Inflammatory macrophage treated with lipopolysaccharide for 4 hours (primary cell): ENCODE measurements around the gene COG2.
"Not testable (repeated sequence)": the region's sequence is repeated elsewhere in the genome, so short reads cannot be mapped to it uniquely, and the experiment has no call there.

ENCODE experiments used
- DNase-seq: peaks from one replicate; pipeline ENCODE4 v3.0.0-alpha.2; 2020

Gene COG2

GRCh38 chr1:230629511-230629910, 12.8 kb upstream of the COG2 start:
- no peak for DNase-seq

GRCh38 chr1:230631477-230631876, 10.8 kb upstream of the COG2 start:
- DNase-seq, result no peak

- peak; percentile 35 for DNase-seq
Measured at GRCh38 chr1:230632273-230632873, 9.9 kb upstream of the COG2 start.

GRCh38 chr1:230633469-230633868, 8.8 kb upstream of the COG2 start:
- DNase-seq, result no peak

GRCh38 chr1:230634384-230634783, 7.9 kb upstream of the COG2 start:
- DNase-seq, result no peak

GRCh38 chr1:230636575-230637148, 5.6 kb upstream of the COG2 start:
- peak; percentile 41 for DNase-seq

- DNase-seq, result no peak
Measured at GRCh38 chr1:230639714-230640209, 2.5 kb upstream of the COG2 start.

GRCh38 chr1:230641346-230641745, 935 bp upstream of the COG2 start:
- peak; percentile 16 for DNase-seq

- DNase-seq, result no peak
Measured at GRCh38 chr1:230641900-230642262, 400 bp upstream of the COG2 start.

- peak; percentile 21 for DNase-seq
Measured at GRCh38 chr1:230643908-230644307, 1.6 kb downstream of the COG2 start.

- DNase-seq, result no peak
Measured at GRCh38 chr1:230646710-230647302, 4.5 kb downstream of the COG2 start.

- no peak for DNase-seq
Measured at GRCh38 chr1:230647321-230647720, 5.0 kb downstream of the COG2 start.

GRCh38 chr1:230648114-230648513, 5.8 kb downstream of the COG2 start:
- no peak for DNase-seq

GRCh38 chr1:230650300-230650699, 8.0 kb downstream of the COG2 start:
- DNase-seq, result no peak

- DNase-seq, result no peak
Measured at GRCh38 chr1:230651235-230651634, 9.0 kb downstream of the COG2 start.

GRCh38 chr1:230656719-230657118, 14.4 kb downstream of the COG2 start:
- DNase-seq, result not testable (repeated sequence)

- DNase-seq, result not testable (repeated sequence)
Measured at GRCh38 chr1:230658103-230658502, 15.8 kb downstream of the COG2 start.

- DNase-seq, result no peak
Measured at GRCh38 chr1:230658691-230659090, 16.4 kb downstream of the COG2 start.

GRCh38 chr1:230661976-230662375, 19.7 kb downstream of the COG2 start:
- DNase-seq, result peak; percentile 19

GRCh38 chr1:230668227-230668626, 25.9 kb downstream of the COG2 start:
- no peak for DNase-seq

GRCh38 chr1:230669543-230669942, 27.3 kb downstream of the COG2 start:
- DNase-seq, result no peak

GRCh38 chr1:230674581-230674980, 32.3 kb downstream of the COG2 start:
- no peak for DNase-seq

GRCh38 chr1:230677200-230677599, 34.9 kb downstream of the COG2 start:
- no peak for DNase-seq

- no peak for DNase-seq
Measured at GRCh38 chr1:230679192-230679591, 36.9 kb downstream of the COG2 start.

- no peak for DNase-seq
Measured at GRCh38 chr1:230679825-230680224, 37.5 kb downstream of the COG2 start.
